GM12801 (cell line): ENCODE measurements around the gene MCL1.

Experiments
- CTCF ChIP-seq: IDR thresholded peaks from one replicate; pipeline ENCODE4 v1.5.1; 2011; ENCODE audit warnings: control low read depth; ENCODE audit not compliant: insufficient read length; ENCODE audit errors: extremely low read depth

The MCL1 gene

GRCh38 chr1:150532860-150533259, 46.5 kb downstream of the MCL1 start:
- no peak for TF ChIP-seq CTCF

- TF ChIP-seq CTCF = no peak
Observed at GRCh38 chr1:150530491-150531159, 48.8 kb downstream of the MCL1 start.

GRCh38 chr1:150529017-150529416, 50.4 kb downstream of the MCL1 start:
- TF ChIP-seq CTCF = no peak

- TF ChIP-seq CTCF = no peak
Observed at GRCh38 chr1:150528196-150528595, 51.2 kb downstream of the MCL1 start.

- TF ChIP-seq CTCF = no peak
Observed at GRCh38 chr1:150525348-150525747, 54.1 kb downstream of the MCL1 start.
